OCI-M1 (cell line): Measurements from ENCODE around the gene IDUA.

Source experiments
- DNase-seq: peaks from one replicate; lab custom pipeline; 2025; lab: John Stamatoyannopoulos, UW

The IDUA gene

GRCh38 chr4:987624-988513 is 1.0 kb downstream of the IDUA start:
- no peak for DNase-seq

- DNase-seq: no peak
These were observed 2.2 kb downstream of the IDUA start for GRCh38 chr4:988726-989721.

DNA sequence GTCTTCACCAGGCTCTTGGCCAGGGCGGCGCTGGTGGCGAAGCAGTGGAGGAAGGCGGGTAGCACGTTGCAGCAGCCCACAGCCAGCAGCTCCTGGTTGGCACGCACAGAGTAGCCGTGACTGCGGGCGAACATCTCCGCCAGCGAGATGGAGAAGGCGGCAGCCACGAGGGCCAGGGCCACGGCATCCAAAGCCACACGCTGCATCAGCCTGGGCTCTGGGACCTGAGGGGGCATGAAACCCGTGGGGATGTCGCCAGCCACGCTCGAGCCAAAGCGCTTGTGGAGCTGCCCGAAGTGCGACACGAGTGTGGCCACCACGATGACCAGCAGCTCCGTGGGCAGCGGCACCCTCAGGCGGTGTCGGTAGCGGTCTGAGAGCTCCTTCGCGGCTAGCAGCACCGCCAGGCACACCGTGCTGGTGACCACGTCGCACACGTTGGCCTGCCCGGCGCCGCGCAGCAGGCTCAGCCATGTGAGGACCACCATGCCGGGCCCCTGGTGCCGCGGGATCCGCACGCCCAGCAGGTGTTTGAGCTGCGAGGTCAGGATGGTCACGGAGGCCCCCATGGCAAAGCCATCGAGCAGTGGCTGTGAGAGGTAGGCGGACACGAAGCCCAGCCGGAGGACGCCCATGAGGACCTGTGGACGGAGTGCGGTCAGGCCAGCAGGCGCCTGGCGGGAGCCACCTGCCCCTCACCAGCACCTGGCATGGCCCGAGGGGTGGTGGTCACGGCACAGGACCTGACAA is 3.1 kb downstream of the IDUA start:
- DNase-seq: no peak

- DNase-seq: no peak
These were observed 4.0 kb downstream of the IDUA start for GRCh38 chr4:990746-991367.

DNA sequence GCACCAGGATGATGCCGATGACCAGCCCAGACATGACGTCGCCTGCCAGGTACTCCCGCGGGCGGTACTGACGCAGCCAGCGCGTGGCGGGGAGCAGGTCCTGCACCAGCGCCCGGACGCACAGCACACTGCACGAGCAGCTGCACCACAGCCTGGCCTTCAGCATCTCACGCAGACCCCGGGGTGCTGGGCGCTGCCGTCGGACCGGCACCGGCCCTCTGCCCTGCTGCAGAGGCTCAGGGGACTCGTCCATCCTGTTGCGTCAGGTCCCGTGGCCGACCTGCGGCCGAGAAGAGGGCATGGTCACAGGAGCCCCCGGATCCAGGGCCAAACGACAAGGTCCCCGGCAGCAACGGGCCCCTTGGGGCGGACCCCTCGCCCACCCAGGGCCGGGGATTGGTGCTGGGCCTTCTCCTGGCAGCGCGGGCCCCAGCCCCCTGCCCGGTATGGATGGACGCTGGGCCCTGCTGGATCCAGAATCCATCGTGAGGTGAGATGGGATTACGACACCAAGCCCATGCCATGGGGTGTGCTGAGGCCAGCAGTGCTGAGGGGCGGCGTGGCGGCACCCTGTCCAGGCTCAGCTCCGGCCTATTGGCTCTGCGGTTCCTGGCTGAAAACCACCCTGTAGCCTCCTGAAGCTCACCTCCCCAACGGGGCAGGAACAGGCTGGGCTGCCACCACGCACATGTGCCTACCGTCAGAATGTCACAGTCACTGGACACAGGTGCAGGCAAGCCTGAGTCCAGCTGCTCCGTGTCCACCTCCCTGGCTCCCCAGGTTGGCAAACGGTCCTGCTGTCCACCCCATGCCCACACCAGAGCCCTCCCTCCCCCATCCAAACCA is 4.8 kb downstream of the IDUA start:
- no peak for DNase-seq

DNA sequence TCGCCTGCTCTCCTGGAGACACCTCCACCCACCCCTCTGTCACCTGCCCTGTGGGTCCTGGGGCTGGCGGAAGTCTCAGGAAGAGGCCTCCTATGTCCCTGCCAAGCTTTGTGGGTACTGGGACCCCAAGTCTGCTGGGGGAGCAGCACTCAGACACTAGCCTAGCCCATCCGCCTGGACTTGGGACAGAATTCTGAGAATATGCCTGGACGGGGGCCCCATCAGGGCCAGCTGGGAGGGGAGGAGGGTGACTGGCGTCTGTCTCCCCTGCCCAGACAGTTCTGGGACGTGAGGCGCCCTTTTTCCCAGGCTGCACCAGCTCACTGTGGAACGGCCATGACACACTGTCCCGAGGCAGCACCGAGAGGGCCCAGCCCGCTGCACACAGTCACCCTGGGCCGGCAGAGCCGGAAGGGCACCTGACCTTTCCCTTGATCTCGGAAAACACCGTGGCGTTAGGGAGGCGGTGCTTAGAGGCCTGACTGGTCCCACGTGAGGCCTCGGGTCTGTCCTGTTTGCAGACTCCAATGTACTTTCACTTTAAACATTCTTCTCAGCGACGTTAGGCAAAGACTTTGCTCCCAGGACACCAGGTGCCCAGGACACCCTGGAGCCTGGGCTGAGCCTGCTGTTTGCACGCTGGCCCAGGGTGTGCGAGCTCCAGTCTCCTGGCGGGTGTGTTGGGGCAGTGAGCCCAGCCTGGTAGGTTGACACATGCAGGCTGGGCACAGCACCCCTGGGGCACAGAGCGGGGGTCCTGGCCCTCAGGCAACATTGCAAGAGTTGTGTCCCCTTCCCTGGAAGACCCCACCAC is 5.7 kb downstream of the IDUA start:
- peak; percentile 53 for DNase-seq

DNA sequence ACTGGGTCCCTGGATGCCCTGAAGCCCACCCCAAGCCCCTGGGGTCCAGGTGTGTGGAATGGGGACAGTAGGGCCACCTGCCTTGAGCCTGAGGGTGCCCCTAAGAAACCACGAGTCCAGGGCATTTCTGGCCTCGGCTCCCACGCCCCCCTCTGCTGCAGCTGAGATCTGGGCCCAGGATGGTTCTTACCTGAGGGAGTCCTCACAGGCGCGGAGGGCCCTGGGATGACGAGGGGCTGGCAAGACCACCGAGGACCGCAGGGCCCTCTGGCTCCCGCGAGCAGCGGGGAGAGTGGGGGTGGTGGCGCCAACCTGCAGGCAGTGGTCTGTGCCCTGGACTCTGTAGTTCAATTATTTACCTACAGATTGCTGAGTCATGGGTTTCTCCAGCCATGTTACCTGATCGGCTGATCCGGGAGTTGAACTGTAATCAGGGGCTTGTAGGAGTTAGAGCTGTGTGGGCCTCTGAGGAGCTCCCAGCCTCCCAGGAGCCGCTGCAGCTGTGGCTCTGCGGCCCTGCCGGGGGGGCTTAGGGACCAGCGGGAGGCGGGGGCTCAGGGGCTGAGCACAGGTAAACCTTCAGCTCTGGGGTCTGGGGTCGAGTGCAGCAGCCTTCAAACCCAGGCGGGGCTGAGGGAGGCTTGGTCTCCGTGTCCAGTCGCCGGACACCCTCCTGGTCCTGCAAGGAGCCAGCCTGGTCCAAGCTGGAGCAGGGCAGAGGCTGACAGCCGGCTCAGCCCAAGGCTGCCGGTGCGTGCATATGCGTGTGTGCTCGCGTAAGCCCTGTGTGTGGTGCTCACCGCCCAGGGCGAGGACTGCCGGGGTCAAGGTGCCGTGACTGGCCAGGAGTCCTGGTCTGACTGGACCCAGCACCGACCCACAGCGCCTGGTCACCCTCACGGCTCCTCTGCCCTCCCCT is 6.5 kb downstream of the IDUA start, which contains the start of gene SLC26A1:
TSS of gene SLC26A1 (minus strand) at position 294 of the 919 bp plus-strand sequence. CDS start 1,701 bp downstream, outside the sequence.
- DNase-seq: no peak

DNA sequence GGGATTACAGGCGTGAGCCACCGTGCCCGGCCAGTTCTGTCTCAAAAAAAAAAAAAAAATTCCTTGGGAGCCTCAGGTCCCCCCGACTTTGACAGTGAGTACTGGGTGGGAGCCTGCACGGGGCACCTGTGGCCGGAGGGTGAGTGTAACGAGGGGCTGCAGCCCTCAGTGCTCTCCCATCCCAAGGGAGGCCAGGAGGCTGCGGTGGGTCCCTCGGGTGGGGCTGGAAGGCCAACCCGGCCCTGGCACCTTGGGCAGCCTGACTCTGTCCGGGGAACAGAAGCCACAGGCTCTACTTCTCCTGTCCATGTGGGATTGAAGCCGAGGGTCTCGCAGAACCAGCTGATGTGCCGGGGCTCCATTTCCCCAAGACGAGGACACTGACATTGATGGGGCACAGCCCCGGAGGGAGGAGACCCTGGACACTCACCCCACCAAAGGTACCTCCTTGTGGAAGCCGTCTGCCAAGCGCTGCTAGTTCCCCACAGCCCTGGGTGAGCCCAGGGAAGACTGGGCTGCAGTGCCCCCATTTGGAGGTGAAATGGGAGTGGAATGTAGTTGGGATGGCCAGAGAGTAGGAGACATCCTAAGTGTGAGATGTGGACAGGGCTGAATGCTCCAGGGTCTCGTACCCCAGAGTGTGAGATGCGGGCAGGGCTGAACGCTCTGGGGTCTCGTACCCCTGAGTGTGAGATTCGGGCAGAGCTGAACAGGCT is 8.6 kb downstream of the IDUA start:
- DNase-seq: peak; percentile 30

GRCh38 chr4:996030-996996 is 9.5 kb downstream of the IDUA start:
- DNase-seq: peak; percentile 67

- DNase-seq: no peak
These were observed 10.1 kb downstream of the IDUA start for GRCh38 chr4:996997-997374.

- no peak for DNase-seq
These were observed 10.7 kb downstream of the IDUA start for GRCh38 chr4:997375-998071.

- DNase-seq: peak; percentile 8
These were observed 11.3 kb downstream of the IDUA start for GRCh38 chr4:998096-998691.

DNA sequence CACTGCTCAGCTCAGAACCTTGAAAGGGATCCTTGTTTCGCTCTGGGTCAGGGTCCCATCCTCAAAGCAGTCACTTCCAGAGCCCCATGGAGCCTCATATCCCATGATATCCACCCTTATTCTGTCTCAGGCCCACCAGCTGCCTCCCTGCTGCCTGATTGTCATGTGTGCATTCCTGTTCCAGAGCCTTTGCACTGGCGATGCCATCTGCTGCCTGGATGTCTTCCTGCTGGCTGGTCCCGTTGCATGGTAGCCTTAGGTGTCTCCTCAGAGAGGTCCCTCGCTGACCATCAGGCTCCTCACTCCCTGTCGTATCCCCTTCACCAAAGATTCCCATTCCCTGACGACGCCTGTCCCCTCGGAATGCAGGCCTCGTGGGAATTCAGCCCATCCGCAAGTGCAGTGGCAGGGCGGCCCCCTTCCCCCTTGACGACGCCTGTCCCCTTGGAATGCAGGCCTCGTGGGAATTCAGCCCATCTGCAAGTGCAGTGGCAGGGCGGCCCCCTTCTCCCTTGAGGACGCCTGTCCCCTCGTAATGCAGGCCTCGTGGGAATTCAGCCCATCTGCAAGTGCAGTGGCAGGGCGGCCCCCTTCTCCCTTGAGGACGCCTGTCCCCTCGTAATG is 12.5 kb downstream of the IDUA start:
- DNase-seq: peak; percentile 7

GRCh38 chr4:999882-1000425 is 13.1 kb downstream of the IDUA start:
- no peak for DNase-seq
